Superior temporal gyrus (tissue), 1 donor: ENCODE data around the gene DIPK1A.

Experiments
- DNase-seq: peaks from one replicate; pipeline ENCODE4 v3.0.0-alpha.2; 2016; ENCODE audit errors: extremely low spot score

Gene DIPK1A

DNA sequence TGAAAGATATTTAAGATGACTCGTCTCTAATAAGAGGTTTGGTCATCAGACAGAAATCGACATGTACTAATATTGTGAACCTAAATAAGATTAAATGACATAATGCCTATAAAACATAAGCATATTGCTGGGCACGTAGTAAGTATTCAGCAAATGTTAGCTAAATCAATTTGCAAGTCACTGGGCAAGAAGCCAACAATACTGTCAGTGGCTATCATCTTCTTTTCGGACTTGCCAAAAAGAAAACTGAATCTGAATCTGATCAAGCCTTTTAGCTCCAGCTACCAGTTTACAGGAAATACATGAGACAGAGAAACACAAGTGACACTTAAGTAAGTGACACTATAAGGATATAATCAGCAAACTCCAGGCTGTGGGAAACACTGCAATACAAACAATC lies 83.5 kb downstream of the DIPK1A start:
- peak; percentile 88 for DNase-seq

DNA sequence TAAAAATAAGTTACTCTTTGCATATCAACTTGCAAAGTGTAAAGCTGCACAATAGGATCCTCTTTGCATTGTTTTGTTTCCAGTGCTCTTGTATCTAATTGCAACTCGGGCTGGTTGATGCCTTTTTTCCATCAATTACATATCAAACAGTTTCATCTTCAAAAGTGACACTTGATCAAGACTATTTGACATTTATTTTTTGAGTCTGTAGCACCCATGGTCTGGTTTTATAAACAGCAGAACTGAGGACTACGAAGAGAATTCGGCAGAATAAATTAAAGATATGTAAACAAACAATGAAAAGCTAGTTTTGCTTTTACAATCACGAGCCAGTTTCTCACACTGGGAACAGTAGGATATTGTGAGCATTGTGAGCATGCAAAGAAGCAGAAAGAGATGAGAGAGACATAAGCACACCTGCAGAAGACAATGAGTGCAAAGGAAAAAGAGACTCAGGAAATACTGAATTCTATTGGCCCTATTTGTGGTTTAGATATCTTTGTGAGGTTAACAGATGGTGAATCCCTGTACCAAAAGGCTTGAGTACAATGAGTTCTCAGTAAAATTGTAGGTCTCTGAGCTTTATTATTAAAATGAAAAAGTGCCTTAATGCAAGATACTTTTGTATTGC lies 84.1 kb downstream of the DIPK1A start:
- peak; percentile 87 for DNase-seq

DNA sequence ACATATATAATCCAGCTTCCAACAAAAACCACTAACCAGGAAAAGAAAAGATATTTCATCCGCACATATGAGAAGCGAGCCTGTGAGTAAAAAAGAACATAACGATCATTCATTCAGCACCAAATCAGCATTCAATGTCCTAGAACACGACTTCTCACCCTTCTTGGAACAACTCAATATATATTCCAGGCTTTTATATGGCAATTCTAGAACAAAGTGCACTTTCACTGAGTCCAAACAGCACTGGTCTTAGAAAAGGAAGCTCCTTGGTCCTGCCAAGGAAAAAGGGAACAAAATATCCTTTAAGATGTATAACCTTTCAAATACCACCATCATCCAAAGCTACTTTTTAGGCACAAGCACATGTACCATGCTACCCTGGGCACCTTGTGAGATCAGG lies 84.9 kb downstream of the DIPK1A start:
- peak; percentile 78 for DNase-seq

DNA sequence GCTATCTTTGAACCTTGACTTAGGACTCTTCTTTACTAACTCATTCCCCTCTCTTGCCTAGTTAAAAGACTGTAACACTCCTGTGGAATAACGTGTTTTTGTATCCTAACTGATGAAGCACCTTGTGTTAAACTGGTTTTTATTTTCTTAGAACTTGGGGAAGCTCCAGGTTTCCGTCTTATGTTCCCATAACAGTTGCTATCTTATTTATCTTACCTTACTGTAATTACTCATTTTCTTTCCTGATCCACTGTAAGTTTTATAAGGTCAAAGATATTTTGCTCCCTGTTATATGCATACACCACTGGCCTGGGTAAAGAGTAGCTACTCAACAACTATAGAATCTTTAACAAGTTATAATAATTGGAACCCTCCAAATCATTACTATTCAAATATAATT lies 86.3 kb downstream of the DIPK1A start:
- DNase-seq, result no peak

DNA sequence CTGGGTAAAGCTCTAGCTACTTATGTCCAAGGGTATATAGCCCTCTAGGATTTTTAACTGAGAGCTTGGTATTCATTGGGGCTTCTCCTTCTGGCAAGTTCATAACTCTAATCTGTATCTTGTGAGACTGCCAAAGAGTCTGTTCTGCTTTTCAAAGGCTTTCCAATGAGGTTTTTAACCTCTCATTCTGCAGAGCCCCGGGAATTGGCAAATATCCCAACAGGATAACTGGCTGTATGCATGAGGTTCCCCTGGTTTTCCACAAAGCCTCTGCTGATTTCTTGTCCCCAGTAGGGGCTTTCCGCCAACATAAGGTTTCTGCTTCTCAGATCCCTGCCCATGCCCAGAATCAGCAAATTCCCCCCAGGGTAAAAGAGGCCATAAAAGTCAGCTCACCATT lies 88.5 kb downstream of the DIPK1A start:
- DNase-seq, result peak; percentile 35

DNA sequence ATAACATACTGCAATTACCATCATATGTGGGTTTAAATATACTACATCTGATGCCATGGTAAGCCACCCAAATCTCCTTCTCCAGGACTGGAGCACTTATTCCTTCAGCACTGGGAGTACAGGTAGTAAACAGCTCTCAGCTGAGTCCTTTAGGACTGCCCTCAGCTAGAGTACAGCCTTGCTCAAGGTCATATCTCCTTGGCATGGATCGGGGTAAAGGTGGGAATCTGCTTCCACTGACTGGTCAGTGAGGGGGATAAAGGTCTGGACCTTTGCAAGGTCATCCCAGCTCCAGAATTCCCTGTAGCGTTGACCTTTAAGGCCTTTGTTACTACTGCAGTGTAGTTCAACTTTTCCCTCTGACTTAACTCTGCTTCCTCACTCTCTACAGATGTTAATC lies 90.7 kb downstream of the DIPK1A start:
- no peak for DNase-seq

DNA sequence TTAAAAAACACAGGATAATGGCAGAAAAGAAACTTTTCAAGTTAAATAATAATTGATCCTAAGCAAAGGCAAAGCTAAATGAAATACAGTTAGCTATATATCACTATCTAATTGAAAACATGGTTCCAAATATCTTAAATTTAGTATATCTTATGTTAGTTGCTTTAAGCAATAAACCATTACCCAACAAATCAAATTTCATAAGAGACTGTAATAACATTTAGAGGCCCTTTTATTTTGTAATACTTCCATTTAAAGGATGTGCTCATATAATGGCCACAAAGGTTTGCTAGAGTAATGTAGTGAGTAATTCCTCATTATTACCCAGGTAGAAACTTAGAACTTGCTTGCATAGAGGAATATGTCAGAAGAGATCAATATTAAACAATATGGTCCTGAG lies 97.1 kb downstream of the DIPK1A start:
- DNase-seq, result no peak

DNA sequence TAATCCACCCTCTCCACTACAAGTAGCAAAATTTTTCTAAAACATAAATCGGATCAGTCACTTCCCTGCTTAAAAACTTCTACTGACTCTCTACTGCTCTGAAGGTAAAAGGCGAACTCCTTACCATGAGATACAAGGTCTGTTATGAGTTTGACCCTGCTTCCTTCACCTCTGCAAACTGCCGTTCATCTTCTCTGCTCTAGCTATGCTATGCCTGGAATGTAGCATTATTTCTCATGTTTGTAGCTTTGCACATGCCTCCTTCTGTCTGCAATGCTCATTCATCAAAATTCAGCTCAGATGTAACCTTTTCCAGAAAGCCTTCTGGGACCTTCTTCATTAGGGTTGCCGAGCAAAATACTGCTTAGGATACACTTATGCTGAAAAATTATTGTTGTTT lies 98.7 kb downstream of the DIPK1A start:
- DNase-seq, result no peak

DNA sequence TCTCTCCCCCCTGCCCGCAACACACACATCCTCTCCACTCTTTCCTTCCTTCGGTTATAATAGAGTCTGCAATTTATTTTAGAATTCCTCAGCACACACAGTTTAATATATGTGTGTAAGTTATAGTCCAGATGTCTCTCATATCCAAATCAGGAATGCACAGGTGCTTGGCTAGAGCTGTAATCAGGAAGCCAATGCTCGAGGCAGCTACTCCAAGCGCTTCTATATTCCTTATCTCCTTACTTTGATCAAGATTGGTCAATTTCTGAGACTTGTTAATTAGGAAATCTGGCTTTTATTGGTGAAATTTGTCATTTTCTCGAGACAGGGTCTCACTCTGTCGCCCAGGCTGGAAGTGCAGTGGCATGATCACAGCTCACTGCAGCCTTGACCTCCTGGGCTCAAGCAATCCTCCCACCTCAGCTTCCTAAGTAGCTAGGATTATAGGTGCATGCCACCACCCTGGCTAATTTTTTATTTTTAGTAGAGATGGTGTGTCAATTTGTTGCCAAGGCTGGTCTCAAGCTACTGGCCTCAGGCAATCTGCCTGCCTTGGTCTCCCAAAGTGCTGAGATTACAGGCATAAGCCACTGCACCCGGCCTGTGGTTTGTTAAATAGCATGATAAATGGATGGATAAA lies 101.7 kb downstream of the DIPK1A start:
- DNase-seq, result no peak

DNA sequence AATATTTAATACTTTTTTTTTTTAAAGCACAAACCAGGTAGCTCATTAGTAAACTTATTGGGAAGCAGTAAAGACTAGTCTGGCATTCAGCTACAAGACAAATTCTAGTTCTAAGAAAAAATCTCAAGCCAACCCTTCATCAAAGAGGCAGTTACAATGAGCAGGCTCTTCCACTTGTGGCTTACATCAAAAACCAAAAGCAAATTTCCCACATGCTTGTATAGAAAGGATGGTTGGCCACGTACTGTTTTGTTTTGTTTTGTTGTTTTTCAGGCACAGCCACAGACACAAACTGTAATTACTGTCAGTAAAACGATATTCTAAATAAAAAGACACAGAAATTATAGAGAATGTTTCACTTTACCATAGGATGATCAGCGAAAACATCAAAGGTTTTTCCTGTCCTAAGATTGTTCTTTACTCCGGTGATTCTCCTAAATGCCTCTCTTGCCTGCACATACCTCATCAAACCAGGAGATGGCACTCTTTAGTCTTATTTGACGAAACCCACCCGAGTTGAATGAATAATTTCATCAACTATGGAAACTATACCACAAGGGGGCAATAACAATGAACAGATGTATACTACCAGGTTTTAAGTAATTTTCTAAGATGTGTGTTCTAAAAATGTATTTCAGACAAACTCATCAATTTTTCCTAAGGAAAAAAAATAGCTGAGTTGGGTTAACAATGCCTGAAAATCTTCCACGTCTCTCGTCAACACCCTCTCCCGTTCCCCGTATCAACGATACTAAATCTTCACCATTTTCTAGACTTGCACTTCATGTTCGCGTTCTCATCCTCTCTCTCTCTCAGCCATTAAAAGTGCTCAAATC lies 102.5 kb downstream of the DIPK1A start:
- DNase-seq, result peak; percentile 99

DNA sequence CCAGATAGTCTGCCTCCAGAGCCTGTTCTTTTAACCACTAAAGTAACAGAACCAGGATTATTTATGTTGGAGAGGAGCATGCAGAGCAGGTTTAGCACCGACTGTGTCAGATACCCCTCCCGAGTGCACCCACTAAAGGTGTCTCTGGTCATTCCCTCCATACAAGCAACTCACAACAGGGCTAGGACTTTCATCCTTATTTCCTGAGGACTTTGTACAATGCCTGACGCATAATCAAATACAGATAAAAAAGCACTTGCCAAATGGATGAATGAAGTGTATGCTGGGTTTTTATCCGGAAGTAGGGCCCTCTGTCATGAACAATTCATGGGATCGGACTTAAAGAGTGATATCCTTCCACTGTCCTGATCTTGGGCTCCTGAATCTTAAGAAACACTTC lies 103.4 kb downstream of the DIPK1A start:
- no peak for DNase-seq

DNA sequence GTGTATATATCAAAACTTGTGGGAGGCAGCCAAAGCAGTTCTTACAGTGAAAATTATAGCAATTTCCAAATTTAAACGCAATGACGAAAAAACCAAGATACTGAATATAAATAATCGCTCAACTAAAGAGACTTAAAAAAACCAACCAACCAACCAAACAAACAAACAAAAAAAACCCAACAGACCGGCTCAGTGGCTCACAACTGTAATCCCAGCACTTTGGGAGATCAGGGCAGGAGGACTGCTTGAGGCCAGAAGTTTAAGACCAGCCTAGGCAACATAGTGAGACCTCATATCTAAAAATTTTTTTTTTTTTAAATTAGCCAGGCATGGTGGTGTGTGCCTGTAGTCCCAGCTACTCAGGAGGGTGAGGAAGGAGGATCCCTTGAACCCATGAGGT lies 106.0 kb downstream of the DIPK1A start:
- no peak for DNase-seq

DNA sequence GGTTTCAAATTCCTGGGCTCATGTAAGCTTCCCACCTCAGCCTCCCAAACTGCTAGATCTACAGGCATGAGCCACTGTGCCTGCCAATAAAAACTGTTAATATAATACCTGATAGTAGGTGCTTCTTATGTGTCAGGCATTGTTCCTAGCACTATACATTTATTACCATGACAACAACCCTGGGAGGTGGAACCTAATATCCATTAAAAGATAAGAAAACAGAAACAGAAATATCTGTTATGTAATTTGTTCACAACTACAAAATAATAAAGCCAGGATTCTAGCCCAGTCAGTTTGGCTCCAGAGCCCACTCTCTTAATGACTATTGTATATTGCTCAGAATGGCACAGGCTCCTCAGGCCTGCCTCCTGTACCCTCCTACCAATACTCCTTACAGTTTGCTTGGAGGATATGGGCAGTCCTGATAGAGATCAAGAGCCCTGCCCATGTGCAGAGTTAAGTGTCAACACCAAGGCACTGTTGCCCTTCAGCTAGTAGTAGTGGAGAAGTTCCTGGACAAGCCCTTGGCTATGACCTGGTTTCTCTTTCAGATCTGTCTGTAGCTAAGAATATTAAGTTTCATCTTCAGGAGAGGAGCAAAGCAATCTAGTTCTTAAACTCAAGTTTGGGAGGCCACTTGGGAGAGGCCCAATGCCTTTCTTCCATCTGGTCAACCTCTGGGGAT lies 107.0 kb downstream of the DIPK1A start:
- DNase-seq, result no peak

DNA sequence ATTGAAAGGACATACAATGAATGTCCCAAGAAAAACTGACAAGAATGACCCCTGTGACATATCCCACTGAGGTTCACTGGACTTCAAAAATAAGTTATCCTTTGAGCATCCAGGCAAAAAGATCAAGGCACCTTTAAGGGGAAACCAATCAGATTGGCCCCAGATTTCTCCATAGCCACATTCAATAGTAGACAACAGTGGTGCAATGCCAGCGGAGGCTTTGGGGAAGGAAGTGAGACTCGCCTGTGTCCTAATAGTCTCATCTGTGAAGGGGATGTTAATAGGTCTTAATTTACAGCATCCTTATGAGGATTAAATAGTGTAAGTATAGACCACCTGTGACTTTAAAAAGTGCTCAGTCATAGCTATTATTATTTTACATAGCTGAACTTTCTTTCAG lies 108.0 kb downstream of the DIPK1A start:
- no peak for DNase-seq

DNA sequence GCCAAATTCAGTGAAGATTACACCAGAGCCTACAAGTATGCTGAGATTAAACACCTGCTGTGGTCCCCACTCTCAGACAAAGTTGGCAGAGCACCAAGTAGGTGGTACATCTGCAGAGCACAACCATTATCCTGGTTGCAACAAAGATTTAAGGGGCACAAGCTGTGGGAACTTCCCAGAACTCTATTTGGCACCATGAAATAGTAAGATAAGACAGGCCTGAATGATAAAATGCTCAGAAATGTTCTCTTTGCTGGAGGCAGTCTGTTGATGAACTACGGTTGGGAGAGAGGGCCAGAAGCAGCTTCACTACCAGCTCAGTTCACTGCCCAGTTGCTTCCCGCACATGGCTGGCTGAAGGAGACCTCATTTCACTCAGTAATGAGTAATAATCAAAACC lies 109.5 kb downstream of the DIPK1A start:
- DNase-seq, result peak; percentile 26

DNA sequence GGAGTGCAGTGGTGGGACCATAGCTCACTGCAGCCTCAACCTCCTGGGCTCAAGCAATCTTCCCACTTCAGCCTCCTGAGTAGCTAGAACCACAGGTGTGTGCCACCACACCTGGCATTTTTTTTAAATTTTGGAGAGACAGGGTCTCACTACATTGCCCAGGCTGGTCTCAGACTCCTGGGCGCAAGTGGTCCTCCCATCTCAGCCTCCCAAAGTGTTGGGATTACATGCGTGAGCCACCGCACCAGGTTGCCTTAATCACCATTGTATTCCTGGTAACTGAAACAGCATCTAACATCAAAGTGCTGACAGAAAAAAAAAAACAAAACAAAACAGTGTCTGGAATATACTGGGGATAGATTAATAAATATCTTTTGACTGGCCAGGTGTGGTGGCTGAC lies 111.2 kb downstream of the DIPK1A start:
- no peak for DNase-seq

DNA sequence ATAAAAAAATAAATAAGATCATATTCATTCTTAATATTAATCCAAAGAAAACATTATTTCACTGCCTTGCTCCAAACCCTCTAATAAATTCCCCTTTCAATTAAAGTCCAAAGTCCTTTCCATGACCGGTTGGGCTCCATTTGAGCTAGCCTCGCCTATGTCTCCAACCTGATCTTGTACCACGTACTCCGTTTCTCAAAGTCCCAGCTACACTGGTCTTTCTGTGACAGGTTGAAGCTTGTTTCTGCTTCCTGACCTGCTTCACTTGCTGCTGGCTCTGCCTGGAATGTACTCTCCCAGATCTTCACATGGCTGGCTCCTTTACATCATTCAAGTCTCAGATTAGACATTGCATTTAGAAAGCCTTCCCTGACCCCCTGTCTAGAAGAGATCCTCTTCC lies 113.1 kb downstream of the DIPK1A start:
- no peak for DNase-seq

DNA sequence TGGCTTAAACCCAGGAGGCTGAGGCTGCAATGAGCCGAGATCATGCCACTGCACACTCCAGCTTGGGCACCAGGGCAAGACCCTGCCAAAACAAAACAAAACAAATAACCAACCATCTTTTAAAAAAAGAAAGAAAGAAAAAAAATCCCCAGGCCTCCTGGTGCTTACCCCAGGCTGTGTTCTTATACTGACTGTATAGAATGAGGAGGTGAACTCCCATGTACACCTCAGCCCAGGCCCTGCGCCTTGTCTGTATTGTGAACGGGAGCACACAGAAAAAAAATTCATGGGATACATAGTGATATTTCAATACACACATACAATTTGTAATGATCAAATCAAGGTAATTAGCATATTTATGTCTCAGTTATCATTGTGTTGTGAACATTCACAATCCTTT lies 115.4 kb downstream of the DIPK1A start:
- DNase-seq, result no peak

DNA sequence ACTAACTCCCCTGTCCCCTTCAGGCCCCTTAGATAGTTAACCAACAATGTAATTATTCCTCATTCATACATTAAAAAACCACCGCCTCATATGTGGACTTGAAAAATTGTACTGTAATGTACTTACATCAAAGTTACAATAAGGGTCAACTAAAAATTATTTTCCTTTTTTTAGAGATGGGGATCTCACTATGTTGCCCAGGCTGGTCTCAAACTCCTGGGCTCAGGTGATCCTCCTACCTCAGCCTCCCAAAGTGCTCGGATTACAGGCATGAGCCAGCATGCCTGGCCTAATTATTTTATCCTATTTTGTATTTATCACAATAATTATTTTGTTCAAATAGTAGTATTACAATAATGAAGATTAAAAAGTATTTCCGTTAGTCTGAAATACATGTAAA lies 116.8 kb downstream of the DIPK1A start:
- DNase-seq, result no peak

DNA sequence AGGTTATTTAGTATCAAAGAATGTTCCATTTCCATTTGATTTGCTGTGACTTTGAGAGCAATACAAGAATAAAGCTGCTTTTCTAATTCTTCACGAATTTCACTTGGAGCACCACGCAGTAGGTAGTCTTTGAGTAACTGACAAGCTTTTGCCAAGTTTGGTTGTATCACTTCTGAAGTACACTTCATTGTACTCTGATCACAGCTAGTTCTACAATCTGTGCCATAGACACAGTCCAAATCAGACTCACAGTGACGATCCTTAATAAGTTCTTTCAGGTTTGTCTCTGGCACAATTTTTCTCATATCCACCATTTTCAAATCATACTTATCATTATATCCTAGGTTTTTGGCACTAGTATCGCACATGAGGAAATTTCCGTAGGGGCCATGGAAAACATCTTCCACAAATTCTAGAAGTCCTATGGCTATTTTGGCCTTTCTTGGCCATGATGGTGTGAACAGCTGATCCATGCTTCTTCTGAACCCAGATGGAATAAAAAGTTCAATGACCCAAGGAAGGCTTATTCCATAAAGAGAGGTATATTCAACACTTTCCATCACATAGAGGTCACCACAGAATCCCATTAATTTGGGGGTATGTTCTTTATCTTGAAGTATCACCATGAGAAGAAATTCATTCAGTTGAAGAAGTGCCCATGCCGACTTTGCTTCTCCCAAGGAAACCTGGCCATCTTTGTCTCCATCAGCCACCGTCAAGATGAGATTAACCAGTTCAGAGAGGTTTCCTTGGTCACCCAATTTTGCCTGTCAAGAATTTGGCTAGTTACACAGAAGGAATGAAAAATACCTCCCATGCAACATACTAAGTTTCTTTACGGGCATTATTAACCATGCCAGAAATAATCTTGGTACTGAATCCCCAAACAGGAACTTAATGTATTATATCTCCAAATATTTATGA lies 117.6 kb downstream of the DIPK1A start:
- peak; percentile 29 for DNase-seq

DNA sequence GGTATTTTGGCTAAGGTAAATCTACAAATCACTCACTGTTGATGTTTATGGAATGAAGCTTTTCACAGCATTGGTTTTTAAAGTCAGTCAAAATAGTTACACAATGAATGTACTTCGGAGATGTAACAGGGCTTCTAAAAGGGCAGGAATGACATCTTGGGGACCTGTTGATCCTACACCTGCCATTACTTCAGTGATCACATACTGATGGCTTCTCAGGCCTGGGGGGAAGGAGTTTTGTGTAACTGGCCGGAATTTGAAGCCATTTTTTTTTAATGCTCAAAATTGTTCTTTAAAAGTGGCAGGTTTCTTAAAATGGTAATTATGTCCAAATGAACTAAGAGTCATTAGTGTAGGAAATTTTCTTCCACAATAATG lies 118.2 kb downstream of the DIPK1A start:
- DNase-seq, result peak; percentile 15
